ENCODE data around the gene GPATCH1. TPM values are rescaled to one million over a fixed set of nuclear protein-coding genes. Genes with fewer than 3 reads are reported as not detected.
A peak's percentile ranks its signal among the peaks of the same experiment; 100 is the strongest.
"Not testable (repeated sequence)": the region's sequence is repeated elsewhere in the genome, so short reads cannot be mapped to it uniquely, and the experiment has no call there.

Gene GPATCH1
- total RNA-seq, 2 experiments from 2014 or later, result 14.7 to 14.9 TPM

DNA sequence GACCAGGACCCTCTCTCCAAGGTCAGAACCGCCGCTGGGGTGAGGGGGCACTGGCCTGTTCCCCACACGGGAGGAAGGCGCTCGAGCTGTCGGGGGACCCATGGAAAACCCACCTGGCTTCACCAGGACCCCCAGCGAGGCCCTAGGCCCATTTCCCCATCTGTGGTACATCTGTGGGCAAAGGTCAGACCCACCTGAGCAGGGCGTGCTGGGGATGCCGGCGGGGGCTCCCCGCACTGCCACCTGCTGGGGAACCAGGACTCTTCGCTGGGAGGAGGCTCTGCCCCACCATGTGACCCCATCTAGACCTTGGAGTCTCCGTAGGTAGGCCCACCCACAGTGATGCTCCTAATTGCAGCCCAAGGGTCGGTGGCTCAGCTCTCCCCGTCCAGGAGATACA lies 51.4 kb downstream of the GPATCH1 start:
- Mint-ChIP-seq H3K27me3 (no peaks in the 10 kb centered on the region), H3K4me3 (no peak overlapping the region), H3K36me3 (ENCODE audit: low read depth) (peaks cover 15% of the 10 kb centered on the region), H3K9me3 (no peaks in the 10 kb centered on the region), H3K27ac (no peak overlapping the region), H3K4me1 (peaks cover 8% of the 10 kb centered on the region)
- POLR2A ChIA-PET, result no interaction called here
- DNase-seq, result no peak
- CTCF ChIA-PET, result no interaction called here

DNA sequence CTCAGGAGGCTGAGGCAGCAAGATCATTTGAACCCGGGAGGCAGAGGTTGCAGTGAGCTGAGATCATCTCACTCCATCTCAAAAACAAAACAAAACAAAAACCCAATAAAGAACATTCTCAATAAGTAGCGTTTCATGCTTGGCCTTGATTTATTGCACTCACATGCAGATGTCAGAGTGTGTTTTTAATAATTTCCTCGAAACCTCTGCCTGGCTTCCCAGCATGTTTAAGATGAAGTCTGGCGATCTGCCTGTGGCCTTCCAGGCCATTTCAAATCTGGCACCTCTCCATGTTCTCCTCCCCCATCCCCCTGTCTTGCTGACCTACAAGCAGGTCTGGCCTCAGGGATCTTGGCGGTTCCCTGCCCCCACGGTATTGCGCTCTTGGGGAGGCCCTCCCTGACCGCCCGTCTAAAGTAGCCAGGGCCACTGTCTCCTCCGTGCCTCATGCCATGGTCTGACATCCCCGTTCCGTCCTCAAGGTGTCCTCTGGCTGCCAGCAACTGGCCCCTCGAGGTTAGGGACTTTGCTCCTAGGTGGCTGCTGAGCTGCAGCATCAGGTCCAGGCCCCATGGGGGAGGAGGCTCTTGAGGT lies 52.6 kb downstream of the GPATCH1 start:
- Mint-ChIP-seq H3K27ac (no peak overlapping the region), H3K4me1 (peaks cover 8% of the 10 kb centered on the region), H3K36me3 (ENCODE audit: low read depth) (peaks cover 11% of the 10 kb centered on the region), H3K4me3 (no peak overlapping the region), H3K27me3 (no peaks in the 10 kb centered on the region), H3K9me3 (no peaks in the 10 kb centered on the region)
- ChIA-PET CTCF (interaction anchor here (1.3 kb wide), 1 partner anchor 51 kb away, joined by 3 read pairs; no protein-coding TSS in a partner anchor), POLR2A (no interaction called here)
- DNase-seq, result no peak

DNA sequence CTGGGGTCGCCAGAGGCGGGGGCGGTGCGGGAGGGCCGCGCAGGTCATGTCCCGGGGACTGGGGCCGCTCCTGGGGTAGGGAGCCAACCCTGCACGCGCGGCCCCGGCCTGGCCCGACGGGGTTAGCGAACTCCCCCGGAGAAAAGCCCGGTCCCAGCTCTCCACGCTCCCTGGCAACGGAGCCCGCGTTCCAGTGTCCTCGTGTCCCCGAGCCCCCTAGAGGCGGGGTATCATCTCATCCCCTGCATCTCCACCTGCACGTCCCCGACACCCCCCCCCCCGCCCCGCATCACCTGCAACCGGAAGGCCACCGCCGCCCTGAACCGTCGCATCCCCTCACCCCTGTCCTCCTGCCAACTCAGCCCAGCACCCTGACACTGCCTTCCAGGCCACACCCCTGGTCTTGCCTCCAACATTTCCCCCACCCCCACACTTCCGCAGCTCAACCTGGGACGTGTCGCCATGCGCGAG lies 53.6 kb downstream of the GPATCH1 start:
- Mint-ChIP-seq H3K4me1 (peaks cover 8% of the 10 kb centered on the region), H3K9me3 (no peaks in the 10 kb centered on the region), H3K27me3 (no peaks in the 10 kb centered on the region), H3K4me3 (peak overlapping the region; percentile 58), H3K27ac (no peak overlapping the region), H3K36me3 (ENCODE audit: low read depth) (peaks cover 7% of the 10 kb centered on the region)
- DNase-seq, result peak; percentile 63
- CTCF ChIA-PET, result no interaction called here
- POLR2A ChIA-PET, result interaction anchor here (1.2 kb wide), 1 partner anchor 42 kb away, joined by 3 read pairs; no protein-coding TSS in a partner anchor

DNA sequence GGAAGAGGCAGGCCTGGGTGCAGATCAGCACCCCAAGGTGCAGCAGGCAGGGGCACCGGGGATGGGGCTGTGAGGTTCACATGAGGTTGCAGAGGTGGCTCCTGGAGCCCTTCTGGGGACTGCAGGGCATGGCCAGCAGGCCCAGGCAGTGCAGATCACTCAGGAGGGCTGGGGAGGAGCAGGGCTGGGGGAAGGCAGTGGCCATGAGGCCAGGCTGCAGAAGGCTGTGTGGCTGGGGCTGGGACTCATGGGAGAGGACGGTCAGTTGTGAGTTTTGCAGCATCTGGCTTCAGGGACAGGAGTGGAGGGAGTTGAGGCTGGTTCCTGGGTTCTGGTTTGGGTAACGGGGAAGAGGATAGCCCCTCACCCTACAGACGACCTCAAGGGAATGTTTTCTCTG lies 58.2 kb downstream of the GPATCH1 start:
- Mint-ChIP-seq H3K36me3 (ENCODE audit: low read depth) (no peaks in the 10 kb centered on the region), H3K4me1 (peaks cover 12% of the 10 kb centered on the region), H3K27ac (peak overlapping the region; percentile 58), H3K4me3 (no peak overlapping the region), H3K27me3 (no peaks in the 10 kb centered on the region), H3K9me3 (no peaks in the 10 kb centered on the region)
- DNase-seq, result no peak
- ChIA-PET CTCF (no interaction called here), POLR2A (no interaction called here)

DNA sequence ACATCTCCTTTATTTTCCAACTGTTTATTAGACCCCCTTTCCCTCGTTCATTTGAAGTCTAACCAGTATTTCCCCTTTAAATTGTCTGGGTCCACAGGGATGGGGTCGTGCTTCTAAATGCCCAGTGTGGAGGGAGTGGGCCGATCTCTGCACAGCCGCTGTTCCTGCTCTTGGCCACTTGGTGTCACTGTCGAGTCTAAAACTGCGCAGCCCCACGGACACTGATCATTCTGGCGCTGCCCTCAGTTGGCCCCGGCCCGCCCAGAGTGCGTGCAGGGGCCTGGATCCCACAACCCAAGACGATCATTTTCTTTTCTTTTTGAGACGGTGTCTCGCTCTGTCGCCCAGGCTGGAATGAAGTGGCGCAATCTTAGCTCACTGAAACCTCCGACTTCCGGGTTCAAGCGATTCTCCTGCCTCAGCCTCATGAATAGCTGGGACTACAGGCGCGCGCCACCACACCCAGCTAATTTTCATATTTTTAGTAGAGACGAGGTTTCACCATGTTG lies 63.0 kb downstream of the GPATCH1 start:
- H3K9me3 Mint-ChIP-seq, result no peaks in the 10 kb centered on the region
- ChIA-PET POLR2A (no interaction called here), CTCF (interaction anchor here (0.7 to 1.4 kb wide), 10 partner anchors 9 to 40 kb away, joined by 3 to 8 read pairs (median 3); no protein-coding TSS in a partner anchor)
- peak; percentile 69 for DNase-seq
- no peaks in the 10 kb centered on the region for H3K27me3 Mint-ChIP-seq
- H3K4me3 Mint-ChIP-seq, result no peak overlapping the region
- H3K4me1 Mint-ChIP-seq, result peaks cover 5% of the 10 kb centered on the region
- no peaks in the 10 kb centered on the region for H3K36me3 Mint-ChIP-seq (ENCODE audit: low read depth)
- H3K27ac Mint-ChIP-seq, result no peak overlapping the region

DNA sequence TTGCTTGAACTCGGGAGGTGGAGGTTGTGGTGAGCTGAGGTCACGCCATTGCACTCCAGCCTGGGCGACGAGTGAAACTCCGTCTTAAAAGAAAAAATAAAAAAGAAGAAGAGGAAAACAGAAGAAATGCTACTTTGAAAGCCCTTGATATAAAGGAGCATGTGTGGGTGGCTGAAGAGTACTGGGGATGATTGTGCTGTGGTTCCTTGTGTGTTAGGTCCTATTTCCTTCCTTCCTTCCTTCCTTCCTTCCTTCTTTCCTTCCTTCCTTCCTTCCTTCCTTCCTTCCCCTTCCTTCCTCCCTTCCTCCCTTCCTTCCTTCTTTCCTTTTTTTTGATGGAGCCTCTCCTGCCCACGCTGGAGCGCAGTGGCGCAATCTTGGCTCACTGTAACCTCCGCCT lies 65.2 kb downstream of the GPATCH1 start:
- ChIA-PET CTCF (interaction anchor here (0.7 to 1.9 kb wide), 2 partner anchors 31 to 145 kb away, joined by 4 to 6 read pairs; no protein-coding TSS in a partner anchor), POLR2A (no interaction called here)
- H3K9me3 Mint-ChIP-seq, result no peaks in the 10 kb centered on the region

DNA sequence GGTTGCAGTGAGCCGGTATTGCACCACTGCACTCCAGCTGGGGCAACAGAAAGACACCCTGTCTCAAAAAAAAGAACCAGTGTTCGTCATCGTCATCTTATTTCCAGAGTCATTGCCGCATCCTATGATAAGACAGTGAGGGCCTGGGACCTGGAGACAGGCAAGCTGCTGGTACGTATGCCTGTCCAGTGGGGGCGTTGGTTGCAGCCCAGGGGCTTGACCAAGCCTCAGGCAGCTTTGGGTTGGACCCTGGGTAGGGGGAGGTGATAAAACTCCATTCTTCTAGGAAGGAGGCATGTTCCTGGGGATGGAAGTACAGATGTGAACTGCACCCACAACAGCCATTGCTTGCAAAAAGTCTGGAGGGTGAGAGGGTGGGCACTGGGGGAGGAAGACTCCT lies 66.6 kb downstream of the GPATCH1 start:
- peaks cover 5% of the 10 kb centered on the region for H3K4me1 Mint-ChIP-seq
- H3K36me3 Mint-ChIP-seq (ENCODE audit: low read depth), result no peaks in the 10 kb centered on the region
- CTCF ChIA-PET, result interaction anchor here (1.5 to 2.1 kb wide), 3 partner anchors 13 to 37 kb away, joined by 3 to 9 read pairs (median 8); no protein-coding TSS in a partner anchor

More for the DNA sequence above, 65.2 kb downstream of the GPATCH1 start:
- Mint-ChIP-seq H3K27ac (no peak overlapping the region), H3K4me1 (peaks cover 5% of the 10 kb centered on the region), H3K36me3 (ENCODE audit: low read depth) (no peaks in the 10 kb centered on the region), H3K27me3 (no peaks in the 10 kb centered on the region), H3K4me3 (no peak overlapping the region)
- no peak for DNase-seq

DNA sequence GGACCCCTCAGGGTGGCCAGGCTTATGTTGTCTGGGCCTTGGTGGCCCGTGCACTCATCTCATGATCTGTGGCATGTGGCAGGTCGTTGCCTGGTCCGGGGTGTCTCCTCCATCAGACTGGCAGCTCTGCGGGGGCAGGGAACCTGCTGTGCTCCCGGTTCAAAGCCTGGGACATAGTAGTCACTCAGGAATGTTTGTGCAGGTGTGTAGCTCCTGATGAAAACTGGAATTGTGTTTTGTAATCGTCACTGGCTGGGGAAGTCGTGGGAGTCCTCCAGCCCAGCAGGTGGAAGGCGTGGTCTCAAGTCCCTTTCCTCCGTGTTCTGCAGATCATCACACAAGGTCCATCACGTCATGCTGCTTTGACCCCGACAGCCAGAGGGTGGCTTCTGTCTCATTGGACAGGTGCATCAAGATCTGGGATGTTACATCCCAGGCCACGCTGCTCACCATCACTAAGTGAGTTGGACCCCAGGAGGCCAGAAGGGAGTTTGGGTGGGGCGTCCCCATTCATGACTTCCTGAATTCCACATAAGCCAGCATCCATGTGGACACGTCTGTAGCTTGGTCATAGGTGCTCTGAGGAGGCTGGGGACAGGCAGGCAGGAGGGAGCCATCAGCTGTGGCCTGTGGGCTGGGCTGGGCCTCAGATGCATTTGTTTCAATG lies 70.0 kb downstream of the GPATCH1 start:
- Mint-ChIP-seq H3K27ac (no peak overlapping the region), H3K4me1 (no peaks in the 10 kb centered on the region), H3K36me3 (ENCODE audit: low read depth) (no peaks in the 10 kb centered on the region), H3K27me3 (no peaks in the 10 kb centered on the region), H3K9me3 (no peaks in the 10 kb centered on the region), H3K4me3 (no peak overlapping the region)
- CTCF ChIA-PET, result interaction anchor here (0.8 kb wide), 1 partner anchor 23 kb away, joined by 4 read pairs; no protein-coding TSS in a partner anchor
- DNase-seq, result no peak
- POLR2A ChIA-PET, result no interaction called here

More for the DNA sequence above, 66.6 kb downstream of the GPATCH1 start:
- Mint-ChIP-seq H3K27ac (no peak overlapping the region), H3K9me3 (no peaks in the 10 kb centered on the region), H3K4me3 (no peak overlapping the region), H3K27me3 (no peaks in the 10 kb centered on the region)
- POLR2A ChIA-PET, result no interaction called here
- DNase-seq, result no peak

DNA sequence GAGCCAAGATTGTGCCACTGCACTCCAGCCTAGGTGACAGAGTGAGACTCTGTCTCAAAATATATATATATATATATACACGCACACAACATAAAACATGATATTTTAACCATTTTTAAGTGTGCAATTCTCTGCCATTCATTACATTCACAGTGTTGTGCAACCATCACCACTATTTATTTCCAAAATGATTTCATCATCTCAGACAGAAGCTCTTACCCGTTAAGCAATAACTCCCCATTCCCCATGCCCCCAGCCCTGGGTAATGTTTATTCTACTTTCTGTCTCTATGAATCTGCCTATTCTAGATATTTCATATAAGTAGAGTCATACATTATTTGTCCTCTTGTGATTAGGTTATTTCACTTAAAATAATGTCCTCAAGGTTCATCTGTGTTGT lies 71.2 kb downstream of the GPATCH1 start:
- ChIA-PET POLR2A (no interaction called here), CTCF (interaction anchor here (0.9 to 1.7 kb wide), 2 partner anchors 8 to 26 kb away, joined by 3 to 4 read pairs; no protein-coding TSS in a partner anchor)
- Mint-ChIP-seq H3K27ac (no peak overlapping the region), H3K27me3 (no peaks in the 10 kb centered on the region), H3K4me3 (no peak overlapping the region), H3K9me3 (no peaks in the 10 kb centered on the region), H3K4me1 (no peaks in the 10 kb centered on the region), H3K36me3 (ENCODE audit: low read depth) (no peaks in the 10 kb centered on the region)
- DNase-seq, result no peak

DNA sequence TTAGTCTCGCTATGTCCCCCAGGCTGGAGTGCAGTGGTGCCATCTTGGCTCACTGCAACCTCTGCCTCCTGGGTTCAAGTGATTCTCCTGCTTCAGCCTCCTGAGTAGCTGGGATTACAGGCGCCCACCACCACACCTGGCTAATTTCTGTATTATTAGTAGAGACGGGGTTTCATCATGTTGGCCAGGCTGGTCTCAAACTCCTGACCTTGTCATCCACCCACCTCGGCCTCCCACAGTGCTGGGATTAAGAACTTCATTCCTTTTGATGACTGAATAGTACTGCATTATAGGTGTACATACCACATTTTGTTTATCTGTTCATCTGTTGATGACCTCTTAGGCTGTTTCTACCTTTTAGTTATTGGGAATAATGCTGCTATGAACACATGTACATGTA lies 71.6 kb downstream of the GPATCH1 start:
- H3K4me1 Mint-ChIP-seq; H3K9me3 Mint-ChIP-seq; H3K36me3 Mint-ChIP-seq (ENCODE audit: low read depth); H3K27ac Mint-ChIP-seq; DNase-seq; H3K4me3 Mint-ChIP-seq; POLR2A ChIA-PET; H3K27me3 Mint-ChIP-seq: not testable (repeated sequence)
- CTCF ChIA-PET, result interaction anchor here (1.7 kb wide), 1 partner anchor 9 kb away, joined by 4 read pairs; no protein-coding TSS in a partner anchor

DNA sequence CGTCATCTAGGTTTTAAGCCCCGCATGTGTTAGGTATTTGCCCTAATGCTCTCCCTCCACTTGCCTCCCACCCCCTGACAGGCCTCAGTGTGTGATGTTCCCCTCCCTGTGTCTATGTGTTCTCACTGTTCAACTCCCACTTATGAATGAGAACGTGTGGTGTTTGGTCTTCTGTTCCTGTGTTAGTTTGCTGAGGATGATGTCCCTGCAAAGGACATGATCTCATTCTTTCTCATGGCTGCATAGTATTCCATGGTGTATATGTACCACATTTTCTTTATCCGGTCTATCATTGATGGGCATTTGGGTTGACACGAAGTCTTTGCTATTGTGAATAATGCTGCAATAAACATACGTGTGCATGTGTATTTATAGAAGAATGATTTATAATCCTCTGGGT lies 73.3 kb downstream of the GPATCH1 start:
- CTCF ChIA-PET, result interaction anchor here (1.0 kb wide), 1 partner anchor 11 kb away, joined by 3 read pairs; no protein-coding TSS in a partner anchor
- DNase-seq; H3K27ac Mint-ChIP-seq; POLR2A ChIA-PET; H3K9me3 Mint-ChIP-seq; H3K36me3 Mint-ChIP-seq (ENCODE audit: low read depth); H3K27me3 Mint-ChIP-seq; H3K4me3 Mint-ChIP-seq: not testable (repeated sequence)
- H3K4me1 Mint-ChIP-seq, result peaks cover 15% of the 10 kb centered on the region

DNA sequence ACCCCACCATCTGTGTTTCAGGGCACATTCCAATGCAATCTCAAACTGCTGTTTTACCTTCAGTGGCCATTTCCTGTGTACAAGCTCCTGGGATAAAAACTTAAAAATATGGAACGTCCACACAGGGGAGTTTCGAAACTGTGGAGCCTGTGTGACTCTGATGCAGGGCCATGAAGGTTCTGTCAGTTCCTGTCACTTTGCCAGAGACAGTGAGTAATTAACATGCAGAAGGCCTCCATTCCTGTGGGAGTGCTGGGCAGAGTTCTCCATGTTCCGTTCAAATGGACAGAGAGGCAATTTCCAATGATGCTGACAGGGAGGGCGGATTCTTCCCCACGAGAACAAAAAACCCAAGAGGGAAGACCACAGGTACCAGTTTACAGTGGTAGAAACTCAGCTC lies 75.4 kb downstream of the GPATCH1 start:
- H3K36me3 Mint-ChIP-seq (ENCODE audit: low read depth), result peaks cover 4% of the 10 kb centered on the region
- no peak overlapping the region for H3K4me3 Mint-ChIP-seq
- POLR2A ChIA-PET, result no interaction called here
- H3K27me3 Mint-ChIP-seq, result no peaks in the 10 kb centered on the region
- DNase-seq, result no peak
- H3K9me3 Mint-ChIP-seq, result peaks cover 4% of the 10 kb centered on the region
- CTCF ChIA-PET, result interaction anchor here (1.6 to 2.5 kb wide), 2 partner anchors 12 to 20 kb away, joined by 8 to 11 read pairs; no protein-coding TSS in a partner anchor
- peaks cover 34% of the 10 kb centered on the region for H3K4me1 Mint-ChIP-seq
- peak overlapping the region; percentile 25 for H3K27ac Mint-ChIP-seq

DNA sequence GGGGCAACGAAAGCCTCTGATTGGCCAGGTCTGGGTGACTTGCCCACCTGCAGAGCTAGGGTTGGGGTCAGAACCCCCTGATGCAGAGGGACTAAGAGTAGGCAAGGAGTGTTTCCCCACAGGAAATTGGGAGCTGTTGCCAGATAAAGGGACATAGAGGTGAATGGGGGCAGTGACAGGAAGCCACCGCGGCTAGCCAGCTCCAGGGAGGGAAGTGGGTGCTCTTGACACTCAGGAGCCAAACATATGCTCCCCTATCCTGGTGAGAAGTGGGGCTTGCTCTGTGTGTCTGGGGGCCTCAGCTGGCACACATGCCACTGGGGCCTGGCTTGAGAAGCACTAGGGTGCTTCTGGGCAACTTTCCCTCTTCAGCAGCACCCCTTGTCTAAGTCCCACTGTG lies 76.9 kb downstream of the GPATCH1 start:
- H3K4me1 Mint-ChIP-seq, result peaks cover 41% of the 10 kb centered on the region
- peak overlapping the region; percentile 69 for H3K27ac Mint-ChIP-seq
- POLR2A ChIA-PET, result no interaction called here
- peaks cover 4% of the 10 kb centered on the region for H3K36me3 Mint-ChIP-seq (ENCODE audit: low read depth)
- no peak for DNase-seq
- H3K9me3 Mint-ChIP-seq, result peaks cover 4% of the 10 kb centered on the region
- no peaks in the 10 kb centered on the region for H3K27me3 Mint-ChIP-seq
- H3K4me3 Mint-ChIP-seq, result no peak overlapping the region
- CTCF ChIA-PET, result interaction anchor here (0.6 to 10.2 kb wide), 3 partner anchors 13 to 214 kb away, joined by 3 to 58 read pairs (median 8); no protein-coding TSS in a partner anchor
